OCI-LY1 (cell line): Measurements from ENCODE around the gene TMEM63B.

ENCODE experiments used
- EZH2 ChIP-seq: fragments of 200-600 bp; sonication (generic), shearing (Covaris generic); IDR thresholded peaks from 2 replicates; pipeline ENCODE4 v1.8.0; 2017; ENCODE audit warnings: borderline replicate concordance, mixed run types, mild to moderate bottlenecking, antibody characterized with exemption, low read length, moderate library complexity, mixed read lengths
- TF ChIP-seq, protein P1 (sequence below): fragments of 200-600 bp; sonication (generic), shearing (Covaris generic); IDR thresholded peaks from 2 replicates; pipeline ENCODE4 v1.5.1; 2017; ENCODE audit warnings: mild to moderate bottlenecking, antibody characterized with exemption, low read length, moderate library complexity, mixed read lengths

- TF ChIP-seq, protein P1, sequence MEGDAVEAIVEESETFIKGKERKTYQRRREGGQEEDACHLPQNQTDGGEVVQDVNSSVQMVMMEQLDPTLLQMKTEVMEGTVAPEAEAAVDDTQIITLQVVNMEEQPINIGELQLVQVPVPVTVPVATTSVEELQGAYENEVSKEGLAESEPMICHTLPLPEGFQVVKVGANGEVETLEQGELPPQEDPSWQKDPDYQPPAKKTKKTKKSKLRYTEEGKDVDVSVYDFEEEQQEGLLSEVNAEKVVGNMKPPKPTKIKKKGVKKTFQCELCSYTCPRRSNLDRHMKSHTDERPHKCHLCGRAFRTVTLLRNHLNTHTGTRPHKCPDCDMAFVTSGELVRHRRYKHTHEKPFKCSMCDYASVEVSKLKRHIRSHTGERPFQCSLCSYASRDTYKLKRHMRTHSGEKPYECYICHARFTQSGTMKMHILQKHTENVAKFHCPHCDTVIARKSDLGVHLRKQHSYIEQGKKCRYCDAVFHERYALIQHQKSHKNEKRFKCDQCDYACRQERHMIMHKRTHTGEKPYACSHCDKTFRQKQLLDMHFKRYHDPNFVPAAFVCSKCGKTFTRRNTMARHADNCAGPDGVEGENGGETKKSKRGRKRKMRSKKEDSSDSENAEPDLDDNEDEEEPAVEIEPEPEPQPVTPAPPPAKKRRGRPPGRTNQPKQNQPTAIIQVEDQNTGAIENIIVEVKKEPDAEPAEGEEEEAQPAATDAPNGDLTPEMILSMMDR: no peak
- no peak for TF ChIP-seq EZH2
Measured at GRCh38 chr6:44107017-44107416, 20.3 kb upstream of the TMEM63B start.
